ENCODE data around the gene ATP2C1.

DNA sequence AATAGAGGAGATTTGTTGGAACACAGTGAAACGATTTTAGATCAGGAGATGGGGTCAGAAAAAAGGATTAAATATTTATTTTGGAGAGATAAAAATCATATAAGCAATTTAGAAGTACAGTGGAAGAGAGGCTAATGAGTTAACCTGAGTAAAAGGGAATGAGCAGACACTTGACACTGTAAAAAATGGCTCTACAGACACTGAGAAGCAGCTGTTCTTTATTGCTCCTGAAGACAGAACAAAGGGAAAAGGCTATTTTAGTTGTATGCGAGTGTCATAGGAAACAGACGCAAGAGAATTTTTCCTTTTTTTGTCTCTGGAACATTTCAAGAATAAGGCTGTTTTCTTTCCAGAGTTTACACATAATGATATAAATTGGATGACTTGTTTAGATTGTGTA is 98.5 kb downstream of the ATP2C1 start:
- TF ChIP-seq CTCF (IDR thresholded peaks at IDR 0.05) = no peak
- no peak for TF ChIP-seq POLR2A (IDR thresholded peaks at IDR 0.05)
- TF ChIP-seq EP300 (IDR thresholded peaks at IDR 0.05; ENCODE audit: low read depth) = no peak
- TF ChIP-seq POLR2AphosphoS5 (IDR thresholded peaks at IDR 0.05) = no peak
